ENCODE results near the gene SETD1A. TPM values are rescaled to one million over a fixed set of nuclear protein-coding genes. Genes with fewer than 3 reads are reported as not detected.

Gene SETD1A
- total and polyA plus RNA-seq, 2 donors (not counting 1 experiment from before 2014, with no cell fraction given): 1.4 to 3.5 TPM

DNA sequence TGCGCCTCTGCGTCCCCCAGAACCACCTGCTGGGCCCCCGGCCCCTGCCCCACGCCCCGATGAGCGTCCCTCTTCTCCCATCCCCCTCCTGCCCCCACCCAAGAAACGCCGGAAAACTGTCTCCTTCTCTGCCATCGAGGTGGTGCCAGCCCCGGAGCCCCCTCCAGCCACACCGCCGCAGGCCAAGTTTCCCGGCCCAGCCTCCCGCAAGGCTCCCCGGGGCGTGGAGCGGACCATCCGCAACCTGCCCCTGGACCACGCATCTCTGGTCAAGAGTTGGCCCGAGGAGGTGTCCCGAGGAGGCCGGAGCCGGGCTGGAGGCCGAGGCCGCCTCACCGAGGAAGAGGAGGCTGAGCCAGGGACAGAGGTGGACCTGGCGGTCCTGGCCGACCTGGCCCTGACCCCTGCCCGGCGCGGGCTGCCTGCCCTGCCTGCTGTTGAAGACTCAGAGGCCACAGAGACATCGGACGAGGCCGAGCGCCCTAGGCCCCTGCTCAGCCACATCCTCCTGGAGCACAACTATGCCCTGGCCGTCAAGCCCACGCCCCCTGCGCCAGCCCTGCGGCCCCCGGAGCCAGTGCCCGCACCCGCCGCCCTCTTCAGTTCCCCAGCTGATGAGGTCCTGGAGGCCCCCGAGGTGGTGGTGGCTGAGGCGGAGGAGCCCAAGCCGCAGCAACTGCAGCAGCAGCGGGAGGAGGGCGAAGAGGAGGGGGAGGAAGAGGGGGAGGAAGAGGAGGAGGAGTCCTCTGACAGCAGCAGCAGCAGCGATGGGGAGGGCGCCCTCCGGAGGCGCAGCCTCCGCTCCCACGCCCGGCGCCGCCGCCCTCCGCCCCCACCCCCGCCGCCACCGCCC, 21.8 kb downstream of the SETD1A start:
- no peak for DNase-seq (ENCODE audit: low read depth in 2 of 2)
- Histone ChIP-seq H3K27ac (ENCODE audit: insufficient read depth, low read length) (no peak overlapping the region), H3K36me3 (ENCODE audit: control insufficient read depth, insufficient read depth, low read length) (peaks cover 22% of the 10 kb centered on the region), H4K20me1 (ENCODE audit: control insufficient read depth, extremely low read depth, insufficient read depth, low read length) (no peaks in the 10 kb centered on the region), H3K79me2 (ENCODE audit: control insufficient read depth, insufficient read depth, low read length) (no peaks in the 10 kb centered on the region), H3K27me3 (ENCODE audit: control insufficient read depth, insufficient read depth, low read length) (no peaks in the 10 kb centered on the region), H2AFZ (ENCODE audit: low read length) (no peak overlapping the region), H3K4me1 (ENCODE audit: control insufficient read depth, extremely low read depth, insufficient read depth, low read length) (no peaks in the 10 kb centered on the region), H3K9ac (ENCODE audit: insufficient read depth, low read length) (no peak overlapping the region), H3K9me3 (ENCODE audit: control insufficient read depth, insufficient read depth, low read depth, low read length) (no peaks in the 10 kb centered on the region), H3K4me3 (replicated peaks in 1 of 4; ENCODE audit: control extremely low read depth in 1 of 4, insufficient read depth in 1 of 4, low read depth in 3 of 4, low read length in 4 of 4) (no peak overlapping the region), H3K4me2 (ENCODE audit: extremely low read depth, insufficient read depth, low read length) (no peak overlapping the region)
- TF ChIP-seq, protein P1, sequence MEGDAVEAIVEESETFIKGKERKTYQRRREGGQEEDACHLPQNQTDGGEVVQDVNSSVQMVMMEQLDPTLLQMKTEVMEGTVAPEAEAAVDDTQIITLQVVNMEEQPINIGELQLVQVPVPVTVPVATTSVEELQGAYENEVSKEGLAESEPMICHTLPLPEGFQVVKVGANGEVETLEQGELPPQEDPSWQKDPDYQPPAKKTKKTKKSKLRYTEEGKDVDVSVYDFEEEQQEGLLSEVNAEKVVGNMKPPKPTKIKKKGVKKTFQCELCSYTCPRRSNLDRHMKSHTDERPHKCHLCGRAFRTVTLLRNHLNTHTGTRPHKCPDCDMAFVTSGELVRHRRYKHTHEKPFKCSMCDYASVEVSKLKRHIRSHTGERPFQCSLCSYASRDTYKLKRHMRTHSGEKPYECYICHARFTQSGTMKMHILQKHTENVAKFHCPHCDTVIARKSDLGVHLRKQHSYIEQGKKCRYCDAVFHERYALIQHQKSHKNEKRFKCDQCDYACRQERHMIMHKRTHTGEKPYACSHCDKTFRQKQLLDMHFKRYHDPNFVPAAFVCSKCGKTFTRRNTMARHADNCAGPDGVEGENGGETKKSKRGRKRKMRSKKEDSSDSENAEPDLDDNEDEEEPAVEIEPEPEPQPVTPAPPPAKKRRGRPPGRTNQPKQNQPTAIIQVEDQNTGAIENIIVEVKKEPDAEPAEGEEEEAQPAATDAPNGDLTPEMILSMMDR (conservative IDR thresholded peaks at IDR 0.05 in 1 of 2, IDR thresholded peaks at IDR 0.05 in 1 of 2; ENCODE audit: low read depth in 1 of 2, low read length in 2 of 2): no peak
- TF ChIP-seq EZH2 (IDR thresholded peaks at IDR 0.05; ENCODE audit: low read length, missing control alignments): no peak

DNA sequence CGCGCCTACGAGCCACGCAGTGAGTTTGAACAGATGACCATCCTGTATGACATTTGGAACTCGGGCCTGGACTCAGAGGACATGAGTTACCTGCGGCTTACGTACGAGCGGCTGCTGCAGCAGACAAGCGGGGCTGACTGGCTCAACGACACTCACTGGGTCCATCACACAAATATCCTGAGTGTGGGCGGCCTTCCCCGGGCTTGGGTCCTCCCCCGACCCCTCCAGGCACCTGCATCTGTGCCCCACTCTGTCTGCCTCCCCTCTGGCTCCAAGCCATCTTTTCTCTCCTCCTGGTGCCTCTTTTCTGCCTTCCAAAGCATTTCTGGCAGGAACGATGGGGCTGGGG, 22.4 kb downstream of the SETD1A start:
- Histone ChIP-seq H3K27me3 (ENCODE audit: control insufficient read depth, insufficient read depth, low read length) (no peaks in the 10 kb centered on the region), H4K20me1 (ENCODE audit: control insufficient read depth, extremely low read depth, insufficient read depth, low read length) (no peaks in the 10 kb centered on the region), H3K4me3 (replicated peaks in 1 of 4; ENCODE audit: control extremely low read depth in 1 of 4, insufficient read depth in 1 of 4, low read depth in 3 of 4, low read length in 4 of 4) (no peak overlapping the region), H3K36me3 (ENCODE audit: control insufficient read depth, insufficient read depth, low read length) (peaks cover 24% of the 10 kb centered on the region), H3K9me3 (ENCODE audit: control insufficient read depth, insufficient read depth, low read depth, low read length) (no peaks in the 10 kb centered on the region), H3K27ac (ENCODE audit: insufficient read depth, low read length) (no peak overlapping the region), H3K4me1 (ENCODE audit: control insufficient read depth, extremely low read depth, insufficient read depth, low read length) (no peaks in the 10 kb centered on the region), H3K4me2 (ENCODE audit: extremely low read depth, insufficient read depth, low read length) (no peak overlapping the region), H3K79me2 (ENCODE audit: control insufficient read depth, insufficient read depth, low read length) (no peaks in the 10 kb centered on the region), H2AFZ (ENCODE audit: low read length) (no peak overlapping the region), H3K9ac (ENCODE audit: insufficient read depth, low read length) (peak overlapping the region; percentile 2)
- DNase-seq (ENCODE audit: low read depth in 2 of 2): no peak
- TF ChIP-seq, protein P1 (conservative IDR thresholded peaks at IDR 0.05 in 1 of 2, IDR thresholded peaks at IDR 0.05 in 1 of 2; ENCODE audit: low read depth in 1 of 2, low read length in 2 of 2): no peak
- TF ChIP-seq EZH2 (IDR thresholded peaks at IDR 0.05; ENCODE audit: low read length, missing control alignments): no peak

DNA sequence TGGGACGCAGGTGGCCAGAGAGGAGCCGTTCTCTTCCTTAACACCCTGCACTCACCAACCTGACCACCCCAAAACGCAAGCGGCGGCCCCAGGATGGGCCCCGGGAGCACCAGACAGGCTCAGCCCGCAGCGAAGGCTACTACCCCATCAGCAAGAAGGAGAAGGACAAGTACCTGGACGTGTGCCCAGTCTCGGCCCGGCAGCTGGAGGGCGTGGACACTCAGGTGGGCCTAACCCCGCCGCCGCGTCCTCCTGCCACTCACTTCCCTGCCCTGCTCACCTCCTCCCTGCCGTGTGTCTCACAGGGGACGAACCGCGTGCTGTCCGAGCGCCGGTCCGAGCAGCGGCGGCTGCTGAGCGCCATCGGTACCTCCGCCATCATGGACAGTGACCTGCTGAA, 22.9 kb downstream of the SETD1A start:
- TF ChIP-seq, protein P1 (conservative IDR thresholded peaks at IDR 0.05 in 1 of 2, IDR thresholded peaks at IDR 0.05 in 1 of 2; ENCODE audit: low read depth in 1 of 2, low read length in 2 of 2): no peak
- TF ChIP-seq EZH2 (IDR thresholded peaks at IDR 0.05; ENCODE audit: low read length, missing control alignments): no peak
- H3K9me3 ChIP-seq (ENCODE audit: control insufficient read depth, insufficient read depth, low read depth, low read length): no peaks in the 10 kb centered on the region
- DNase-seq (ENCODE audit: low read depth in 2 of 2): no peak
- peaks cover 4% of the 10 kb centered on the region for H3K4me1 ChIP-seq (ENCODE audit: control insufficient read depth, extremely low read depth, insufficient read depth, low read length)
- no peaks in the 10 kb centered on the region for H3K27me3 ChIP-seq (ENCODE audit: control insufficient read depth, insufficient read depth, low read length)
- H3K27ac ChIP-seq (ENCODE audit: insufficient read depth, low read length): no peak overlapping the region
- H4K20me1 ChIP-seq (ENCODE audit: control insufficient read depth, extremely low read depth, insufficient read depth, low read length): no peaks in the 10 kb centered on the region
- H3K79me2 ChIP-seq (ENCODE audit: control insufficient read depth, insufficient read depth, low read length): no peaks in the 10 kb centered on the region
- peaks cover 24% of the 10 kb centered on the region for H3K36me3 ChIP-seq (ENCODE audit: control insufficient read depth, insufficient read depth, low read length)
- peak overlapping the region; percentile 2 for H3K9ac ChIP-seq (ENCODE audit: insufficient read depth, low read length)
- H3K4me2 ChIP-seq (ENCODE audit: extremely low read depth, insufficient read depth, low read length): no peak overlapping the region
- no peak overlapping the region for H3K4me3 ChIP-seq (replicated peaks in 1 of 4; ENCODE audit: control extremely low read depth in 1 of 4, insufficient read depth in 1 of 4, low read depth in 3 of 4, low read length in 4 of 4)
- H2AFZ ChIP-seq (ENCODE audit: low read length): no peak overlapping the region
